Measurements from ENCODE around the gene TRAK1.

TRAK1 gene

GRCh38 chr3:42119561-42120355 lies 28.6 kb downstream of the TRAK1 start:
- Histone ChIP-seq H3K9ac (ENCODE audit: low read depth, low read length) (no peak overlapping the region), H3K9me3 (replicated peaks; ENCODE audit: low read length) (no peaks in the 10 kb centered on the region), H3K4me1 (ENCODE audit: control insufficient read depth, insufficient read depth, low read length) (peaks cover 43% of the 10 kb centered on the region), H3K4me2 (ENCODE audit: low read length) (no peak overlapping the region), H3K4me3 (ENCODE audit: low read length) (no peak overlapping the region), H3K27me3 (ENCODE audit: control insufficient read depth, insufficient read depth, low read length) (no peaks in the 10 kb centered on the region), H3K36me3 (ENCODE audit: insufficient read depth, low read length) (no peaks in the 10 kb centered on the region)

GRCh38 chr3:42120866-42121265 lies 29.7 kb downstream of the TRAK1 start:
- Histone ChIP-seq H3K4me1 (ENCODE audit: control insufficient read depth, insufficient read depth, low read length) (peaks cover 32% of the 10 kb centered on the region), H3K4me2 (ENCODE audit: low read length) (no peak overlapping the region), H3K36me3 (ENCODE audit: insufficient read depth, low read length) (no peaks in the 10 kb centered on the region), H3K9ac (ENCODE audit: low read depth, low read length) (no peak overlapping the region), H3K9me3 (replicated peaks; ENCODE audit: low read length) (no peaks in the 10 kb centered on the region), H3K4me3 (ENCODE audit: low read length) (no peak overlapping the region), H3K27me3 (ENCODE audit: control insufficient read depth, insufficient read depth, low read length) (no peaks in the 10 kb centered on the region)

GRCh38 chr3:42122261-42123011 lies 31.3 kb downstream of the TRAK1 start:
- H3K27me3 ChIP-seq (ENCODE audit: control insufficient read depth, insufficient read depth, low read length) = no peaks in the 10 kb centered on the region
- H3K9me3 ChIP-seq (replicated peaks; ENCODE audit: low read length) = no peaks in the 10 kb centered on the region
- no peak overlapping the region for H3K4me3 ChIP-seq (ENCODE audit: low read length)
- no peak overlapping the region for H3K4me2 ChIP-seq (ENCODE audit: low read length)
- peaks cover 16% of the 10 kb centered on the region for H3K4me1 ChIP-seq (ENCODE audit: control insufficient read depth, insufficient read depth, low read length)
- peaks cover 5% of the 10 kb centered on the region for H3K36me3 ChIP-seq (ENCODE audit: insufficient read depth, low read length)
- no peak overlapping the region for H3K9ac ChIP-seq (ENCODE audit: low read depth, low read length)

- Histone ChIP-seq H3K4me3 (ENCODE audit: low read length) (no peak overlapping the region), H3K9ac (ENCODE audit: low read depth, low read length) (no peak overlapping the region), H3K4me2 (ENCODE audit: low read length) (peak overlapping the region; percentile 9), H3K36me3 (ENCODE audit: insufficient read depth, low read length) (peaks cover 5% of the 10 kb centered on the region), H3K9me3 (replicated peaks; ENCODE audit: low read length) (no peaks in the 10 kb centered on the region), H3K27me3 (ENCODE audit: control insufficient read depth, insufficient read depth, low read length) (no peaks in the 10 kb centered on the region), H3K4me1 (ENCODE audit: control insufficient read depth, insufficient read depth, low read length) (peaks cover 14% of the 10 kb centered on the region)
These were observed 31.9 kb downstream of the TRAK1 start for GRCh38 chr3:42123012-42123581.

- no peak overlapping the region for H3K9ac ChIP-seq (ENCODE audit: low read depth, low read length)
- no peak overlapping the region for H3K4me3 ChIP-seq (ENCODE audit: low read length)
- H3K27me3 ChIP-seq (ENCODE audit: control insufficient read depth, insufficient read depth, low read length) = no peaks in the 10 kb centered on the region
- no peak overlapping the region for H3K4me2 ChIP-seq (ENCODE audit: low read length)
- H3K36me3 ChIP-seq (ENCODE audit: insufficient read depth, low read length) = peaks cover 5% of the 10 kb centered on the region
- no peaks in the 10 kb centered on the region for H3K9me3 ChIP-seq (replicated peaks; ENCODE audit: low read length)
- peaks cover 14% of the 10 kb centered on the region for H3K4me1 ChIP-seq (ENCODE audit: control insufficient read depth, insufficient read depth, low read length)
These were observed 32.9 kb downstream of the TRAK1 start for GRCh38 chr3:42123824-42124658.

- Histone ChIP-seq H3K27me3 (ENCODE audit: control insufficient read depth, insufficient read depth, low read length) (no peaks in the 10 kb centered on the region), H3K4me2 (ENCODE audit: low read length) (no peak overlapping the region), H3K9ac (ENCODE audit: low read depth, low read length) (no peak overlapping the region)
These were observed 36.1 kb downstream of the TRAK1 start for GRCh38 chr3:42127226-42127625.

GRCh38 chr3:42128526-42128925 lies 37.4 kb downstream of the TRAK1 start:
- Histone ChIP-seq H3K27me3 (ENCODE audit: control insufficient read depth, insufficient read depth, low read length) (no peaks in the 10 kb centered on the region), H3K4me3 (ENCODE audit: low read length) (no peak overlapping the region), H3K36me3 (ENCODE audit: insufficient read depth, low read length) (peaks cover 5% of the 10 kb centered on the region), H3K4me1 (ENCODE audit: control insufficient read depth, insufficient read depth, low read length) (peaks cover 2% of the 10 kb centered on the region), H3K9me3 (replicated peaks; ENCODE audit: low read length) (no peaks in the 10 kb centered on the region), H3K4me2 (ENCODE audit: low read length) (no peak overlapping the region), H3K9ac (ENCODE audit: low read depth, low read length) (no peak overlapping the region)

More at GRCh38 chr3:42127226-42127625, 36.1 kb downstream of the TRAK1 start:
- H3K9me3 ChIP-seq (replicated peaks; ENCODE audit: low read length) = no peaks in the 10 kb centered on the region
- H3K4me1 ChIP-seq (ENCODE audit: control insufficient read depth, insufficient read depth, low read length) = peaks cover 14% of the 10 kb centered on the region
- peaks cover 5% of the 10 kb centered on the region for H3K36me3 ChIP-seq (ENCODE audit: insufficient read depth, low read length)
- no peak overlapping the region for H3K4me3 ChIP-seq (ENCODE audit: low read length)

GRCh38 chr3:42129014-42129953 lies 38.1 kb downstream of the TRAK1 start:
- H3K9ac ChIP-seq (ENCODE audit: low read depth, low read length) = no peak overlapping the region
- H3K36me3 ChIP-seq (ENCODE audit: insufficient read depth, low read length) = peaks cover 5% of the 10 kb centered on the region
- no peak overlapping the region for H3K4me2 ChIP-seq (ENCODE audit: low read length)
- no peaks in the 10 kb centered on the region for H3K27me3 ChIP-seq (ENCODE audit: control insufficient read depth, insufficient read depth, low read length)
- no peak overlapping the region for H3K4me3 ChIP-seq (ENCODE audit: low read length)
- no peaks in the 10 kb centered on the region for H3K4me1 ChIP-seq (ENCODE audit: control insufficient read depth, insufficient read depth, low read length)
- no peaks in the 10 kb centered on the region for H3K9me3 ChIP-seq (replicated peaks; ENCODE audit: low read length)

- H3K4me2 ChIP-seq (ENCODE audit: low read length) = no peak overlapping the region
These were observed 38.8 kb downstream of the TRAK1 start for GRCh38 chr3:42130007-42130328.

GRCh38 chr3:42130329-42131070 lies 39.3 kb downstream of the TRAK1 start:
- H3K27me3 ChIP-seq (ENCODE audit: control insufficient read depth, insufficient read depth, low read length) = no peaks in the 10 kb centered on the region
- H3K9me3 ChIP-seq (replicated peaks; ENCODE audit: low read length) = no peaks in the 10 kb centered on the region
- H3K4me1 ChIP-seq (ENCODE audit: control insufficient read depth, insufficient read depth, low read length) = no peaks in the 10 kb centered on the region

More at GRCh38 chr3:42130007-42130328, 38.8 kb downstream of the TRAK1 start:
- Histone ChIP-seq H3K4me1 (ENCODE audit: control insufficient read depth, insufficient read depth, low read length) (no peaks in the 10 kb centered on the region), H3K4me3 (ENCODE audit: low read length) (no peak overlapping the region), H3K9me3 (replicated peaks; ENCODE audit: low read length) (no peaks in the 10 kb centered on the region), H3K36me3 (ENCODE audit: insufficient read depth, low read length) (peaks cover 5% of the 10 kb centered on the region), H3K27me3 (ENCODE audit: control insufficient read depth, insufficient read depth, low read length) (no peaks in the 10 kb centered on the region), H3K9ac (ENCODE audit: low read depth, low read length) (no peak overlapping the region)

More at GRCh38 chr3:42130329-42131070, 39.3 kb downstream of the TRAK1 start:
- Histone ChIP-seq H3K36me3 (ENCODE audit: insufficient read depth, low read length) (peaks cover 5% of the 10 kb centered on the region), H3K9ac (ENCODE audit: low read depth, low read length) (no peak overlapping the region), H3K4me2 (ENCODE audit: low read length) (no peak overlapping the region), H3K4me3 (ENCODE audit: low read length) (no peak overlapping the region)

Data from skeletal muscle satellite cell (primary cell).